ENCODE data around the gene SMLR1. TPM values are rescaled to one million over a fixed set of nuclear protein-coding genes. Genes with fewer than 3 reads are reported as not detected.
A peak's percentile ranks its signal among the peaks of the same experiment; 100 is the strongest.

Gene SMLR1
- total RNA-seq, 4 donors from 2014 or later, result not detected

GRCh38 chr6:130859161-130859867 lies 32.1 kb downstream of the SMLR1 start:
- intact Hi-C loops (cut with DNase I; ENCODE audit: low total_unique reads) (no loop called here), in situ Hi-C loops (cut with MboI; ENCODE audit: low pct_ligation_motif_present in 1 of 4, low pct_unique_long_range_greater_than_20kb in 1 of 4, low sequenced_read_pairs in 3 of 4) (loop anchor here in 2 of 4 donors (25.0 kb wide), 1 partner anchor 547 kb away; no protein-coding TSS in a partner anchor)
- no peak for DNase-seq
- 86 to 95% methylated on average over 7 to 11 of the region's 11 CpGs for WGBS, 2 donors (ENCODE audit: low coverage in 1 of 2)
- H3K4me3 ChIP-seq, result no peak overlapping the region
- H3K27ac ChIP-seq, result peak overlapping the region in 2 of 4 donors; percentile 7 to 50
- H3K4me1 ChIP-seq, result peaks cover 0 to 8% (median 0%) of the 10 kb centered on the region in 4 donors
- no peaks in the 10 kb centered on the region for H3K27me3 ChIP-seq
- peaks cover 0 to 7% (median 0%) of the 10 kb centered on the region in 4 donors for H3K36me3 ChIP-seq
- TF ChIP-seq POLR2A (IDR thresholded peaks at IDR 0.05) (no peak), POLR2AphosphoS5 (IDR thresholded peaks at IDR 0.05) (no peak), CTCF (IDR thresholded peaks at IDR 0.05) (no peak), EP300 (IDR thresholded peaks at IDR 0.05; ENCODE audit: low read depth) (no peak)
- H3K9me3 ChIP-seq, result no peaks in the 10 kb centered on the region

- H3K27me3 ChIP-seq, result no peaks in the 10 kb centered on the region
- peaks cover 0 to 8% (median 0%) of the 10 kb centered on the region in 4 donors for H3K4me1 ChIP-seq
- in situ Hi-C loops (cut with MboI; ENCODE audit: low pct_ligation_motif_present in 1 of 4, low pct_unique_long_range_greater_than_20kb in 1 of 4, low sequenced_read_pairs in 3 of 4), result loop anchor here in 2 of 4 donors (25.0 kb wide), 1 partner anchor 550 kb away; no protein-coding TSS in a partner anchor
- no peak overlapping the region for H3K4me3 ChIP-seq
- TF ChIP-seq POLR2A (IDR thresholded peaks at IDR 0.05) (no peak), CTCF (IDR thresholded peaks at IDR 0.05) (no peak), POLR2AphosphoS5 (IDR thresholded peaks at IDR 0.05) (no peak), EP300 (IDR thresholded peaks at IDR 0.05; ENCODE audit: low read depth) (no peak)
- no peak overlapping the region for H3K27ac ChIP-seq
- intact Hi-C loops (cut with DNase I; ENCODE audit: low total_unique reads), result no loop called here
- no peaks in the 10 kb centered on the region for H3K9me3 ChIP-seq
- peaks cover 0 to 13% (median 4%) of the 10 kb centered on the region in 4 donors for H3K36me3 ChIP-seq
- 93 to 96% methylated on average over 2 of the region's 2 CpGs for WGBS, 2 donors (ENCODE audit: low coverage in 1 of 2)
- no peak for DNase-seq
Observed at GRCh38 chr6:130862370-130862769, 35.2 kb downstream of the SMLR1 start.

- H3K4me1 ChIP-seq, result peaks cover 0 to 8% (median 0%) of the 10 kb centered on the region in 4 donors
- H3K27me3 ChIP-seq, result no peaks in the 10 kb centered on the region
- no peak overlapping the region for H3K4me3 ChIP-seq
- intact Hi-C loops (cut with DNase I; ENCODE audit: low total_unique reads) (no loop called here), in situ Hi-C loops (cut with MboI; ENCODE audit: low pct_ligation_motif_present in 1 of 4, low pct_unique_long_range_greater_than_20kb in 1 of 4, low sequenced_read_pairs in 3 of 4) (loop anchor here in 2 of 4 donors (25.0 kb wide), 1 partner anchor 551 kb away; no protein-coding TSS in a partner anchor)
- DNase-seq, result no peak
- WGBS, 2 donors (ENCODE audit: low coverage in 1 of 2), result 75 to 76% methylated on average over 4 of the region's 4 CpGs
- peaks cover 0 to 13% (median 4%) of the 10 kb centered on the region in 4 donors for H3K36me3 ChIP-seq
- no peak for TF ChIP-seq EP300 (IDR thresholded peaks at IDR 0.05; ENCODE audit: low read depth)
- no peak for TF ChIP-seq POLR2A (IDR thresholded peaks at IDR 0.05)
- no peak for TF ChIP-seq CTCF (IDR thresholded peaks at IDR 0.05)
- no peak overlapping the region for H3K27ac ChIP-seq
- no peaks in the 10 kb centered on the region for H3K9me3 ChIP-seq
Observed at GRCh38 chr6:130863415-130864230, 36.4 kb downstream of the SMLR1 start.

GRCh38 chr6:130864344-130864743 lies 37.1 kb downstream of the SMLR1 start:
- TF ChIP-seq POLR2A (IDR thresholded peaks at IDR 0.05) (no peak), EP300 (IDR thresholded peaks at IDR 0.05; ENCODE audit: low read depth) (no peak), POLR2AphosphoS5 (IDR thresholded peaks at IDR 0.05) (no peak), CTCF (IDR thresholded peaks at IDR 0.05) (no peak)
- Histone ChIP-seq H3K4me3 (no peak overlapping the region), H3K27ac (no peak overlapping the region), H3K9me3 (no peaks in the 10 kb centered on the region), H3K36me3 (peaks cover 0 to 14% (median 4%) of the 10 kb centered on the region in 4 donors), H3K4me1 (peaks cover 0 to 3% (median 0%) of the 10 kb centered on the region in 4 donors), H3K27me3 (no peaks in the 10 kb centered on the region)
- in situ Hi-C loops (cut with MboI; ENCODE audit: low pct_ligation_motif_present in 1 of 4, low pct_unique_long_range_greater_than_20kb in 1 of 4, low sequenced_read_pairs in 3 of 4), result loop anchor here in 2 of 4 donors (25.0 kb wide), 1 partner anchor 552 kb away; no protein-coding TSS in a partner anchor
- DNase-seq, result no peak
- WGBS, 2 donors (ENCODE audit: low coverage in 1 of 2), result 91 to 100% methylated on average over 1 to 11 of the region's 11 CpGs
- intact Hi-C loops (cut with DNase I; ENCODE audit: low total_unique reads), result no loop called here

All from transverse colon (tissue), 4 donors.